GM19035 (cell line): ENCODE measurements around the gene MAGT1.
A peak's percentile ranks its signal among the peaks of the same experiment; 100 is the strongest.
"Not testable (repeated sequence)": the region's sequence is repeated elsewhere in the genome, so short reads cannot be mapped to it uniquely, and the experiment has no call there.

Experiments used
- ATAC-seq: cut with Tn5 transposase; IDR thresholded peaks from one replicate; pipeline ENCODE4 v1.9.1; 2021; ENCODE audit not compliant: unreplicated experiment

The MAGT1 gene

GRCh38 chrX:77875372-77875771 lies 19.9 kb downstream of the MAGT1 start:
- no peak for ATAC-seq

DNA sequence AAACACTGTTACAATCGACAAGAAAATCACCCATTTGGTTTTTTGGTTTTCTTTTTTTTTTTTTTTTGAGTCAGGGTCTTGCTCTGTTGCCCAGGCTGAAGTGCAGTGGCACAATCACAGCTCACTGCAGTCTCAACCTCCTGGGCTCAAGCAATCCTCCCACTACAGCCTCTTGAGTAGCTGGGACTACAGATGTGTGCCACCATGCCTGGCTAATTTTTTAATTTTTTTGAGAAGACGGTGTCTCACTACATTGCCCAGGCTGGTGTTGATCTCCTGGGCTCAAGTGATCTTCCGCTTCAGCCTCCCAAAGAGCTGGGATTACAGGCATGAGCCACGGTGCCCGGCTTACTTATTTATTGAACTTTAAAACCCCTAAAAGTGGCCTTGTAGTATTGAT lies 63.7 kb downstream of the MAGT1 start:
- ATAC-seq = not testable (repeated sequence)

GRCh38 chrX:77821989-77822388 lies 73.2 kb downstream of the MAGT1 start:
- not testable (repeated sequence) for ATAC-seq

DNA sequence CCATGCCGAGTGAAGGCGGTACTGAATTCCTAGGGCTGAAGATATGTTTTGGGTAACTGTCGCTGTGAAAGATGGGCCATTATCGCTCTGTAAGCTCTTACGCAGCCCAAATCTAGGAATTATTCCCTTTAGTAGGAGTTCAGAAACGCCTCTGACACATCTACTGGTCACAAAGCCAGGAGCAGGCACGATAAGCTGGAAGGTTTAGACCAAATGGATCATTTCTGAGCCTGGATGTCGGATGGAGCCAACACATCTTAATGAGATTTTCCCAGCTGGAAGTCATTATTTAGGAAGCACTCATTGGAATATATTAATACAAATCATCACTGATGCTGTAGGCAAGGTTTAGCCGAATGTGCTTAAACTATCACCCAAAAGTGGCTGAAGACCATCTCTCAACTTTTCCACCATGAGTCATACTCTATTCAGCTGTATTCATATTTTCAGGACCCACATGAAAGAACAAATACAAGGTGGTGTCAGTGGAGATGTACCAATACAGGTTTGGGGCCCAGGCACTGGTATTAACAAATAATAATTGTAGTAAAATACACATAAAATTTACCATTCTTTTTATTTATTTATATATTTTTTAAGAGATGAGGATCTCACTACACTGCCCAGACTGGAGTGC lies 75.0 kb downstream of the MAGT1 start:
- ATAC-seq = no peak

DNA sequence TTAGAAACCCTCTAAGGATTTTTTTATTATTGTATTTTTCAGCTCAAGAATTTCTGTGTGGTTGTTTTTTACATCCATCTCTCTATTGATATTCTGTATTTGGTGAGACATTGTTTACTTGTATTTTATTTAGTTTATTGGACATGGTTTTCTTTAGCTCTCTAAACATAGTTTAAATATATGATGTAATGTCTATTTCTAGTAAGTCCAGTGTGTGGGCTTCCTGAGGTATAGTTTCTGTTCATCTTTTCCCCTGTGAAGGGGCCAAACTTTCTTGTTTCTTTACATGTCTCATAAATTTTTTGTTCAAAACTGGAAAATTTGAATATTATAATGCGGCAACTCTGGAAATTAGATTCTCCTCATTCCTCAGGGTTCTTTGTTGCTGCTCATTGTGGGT lies 81.0 kb downstream of the MAGT1 start:
- ATAC-seq = no peak

- no peak for ATAC-seq
Measured at GRCh38 chrX:77802201-77802600, 93.0 kb downstream of the MAGT1 start.

GRCh38 chrX:77795124-77795523 lies 100.1 kb downstream of the MAGT1 start:
- ATAC-seq = no peak

DNA sequence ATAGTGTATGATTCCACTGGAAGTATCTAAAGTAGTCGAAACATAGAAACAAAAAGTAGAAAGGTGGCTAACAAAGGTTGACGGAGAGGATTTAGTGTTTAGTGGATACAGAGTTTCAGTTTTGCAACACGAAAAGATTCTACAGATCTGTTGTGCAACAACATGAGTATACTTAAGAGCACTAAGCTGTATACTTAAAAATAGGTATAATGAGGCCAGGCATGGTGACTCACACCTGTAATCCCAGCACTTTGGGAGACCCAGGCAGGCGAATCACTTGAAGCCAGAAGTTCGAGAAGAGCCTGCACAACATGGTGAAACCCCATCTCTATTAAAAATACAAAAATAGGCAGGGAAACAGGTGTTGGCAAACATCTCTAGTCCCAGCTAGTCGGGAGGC lies 101.3 kb downstream of the MAGT1 start:
- no peak for ATAC-seq

DNA sequence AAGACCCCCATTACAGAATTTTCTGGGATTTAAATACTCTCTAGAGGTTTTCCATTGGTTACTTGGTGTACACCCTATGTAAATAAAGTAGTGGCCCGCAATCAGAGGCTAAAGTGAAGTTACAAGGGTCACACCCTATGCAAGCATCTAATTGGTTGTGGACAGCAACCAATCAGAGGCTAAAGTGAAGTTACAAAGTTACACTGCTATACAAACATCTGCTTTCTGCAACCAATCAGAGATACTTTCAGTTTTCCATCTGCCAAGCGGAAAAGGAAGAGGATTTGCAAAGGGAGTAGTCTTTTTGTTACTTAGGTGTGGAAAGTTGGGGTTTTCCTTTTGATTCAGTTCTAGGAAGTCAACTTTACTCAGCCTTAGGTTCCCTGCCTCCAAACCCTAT lies 107.2 kb downstream of the MAGT1 start:
- ATAC-seq = no peak

GRCh38 chrX:77786365-77786680 lies 108.9 kb downstream of the MAGT1 start:
- peak; percentile 20 for ATAC-seq

DNA sequence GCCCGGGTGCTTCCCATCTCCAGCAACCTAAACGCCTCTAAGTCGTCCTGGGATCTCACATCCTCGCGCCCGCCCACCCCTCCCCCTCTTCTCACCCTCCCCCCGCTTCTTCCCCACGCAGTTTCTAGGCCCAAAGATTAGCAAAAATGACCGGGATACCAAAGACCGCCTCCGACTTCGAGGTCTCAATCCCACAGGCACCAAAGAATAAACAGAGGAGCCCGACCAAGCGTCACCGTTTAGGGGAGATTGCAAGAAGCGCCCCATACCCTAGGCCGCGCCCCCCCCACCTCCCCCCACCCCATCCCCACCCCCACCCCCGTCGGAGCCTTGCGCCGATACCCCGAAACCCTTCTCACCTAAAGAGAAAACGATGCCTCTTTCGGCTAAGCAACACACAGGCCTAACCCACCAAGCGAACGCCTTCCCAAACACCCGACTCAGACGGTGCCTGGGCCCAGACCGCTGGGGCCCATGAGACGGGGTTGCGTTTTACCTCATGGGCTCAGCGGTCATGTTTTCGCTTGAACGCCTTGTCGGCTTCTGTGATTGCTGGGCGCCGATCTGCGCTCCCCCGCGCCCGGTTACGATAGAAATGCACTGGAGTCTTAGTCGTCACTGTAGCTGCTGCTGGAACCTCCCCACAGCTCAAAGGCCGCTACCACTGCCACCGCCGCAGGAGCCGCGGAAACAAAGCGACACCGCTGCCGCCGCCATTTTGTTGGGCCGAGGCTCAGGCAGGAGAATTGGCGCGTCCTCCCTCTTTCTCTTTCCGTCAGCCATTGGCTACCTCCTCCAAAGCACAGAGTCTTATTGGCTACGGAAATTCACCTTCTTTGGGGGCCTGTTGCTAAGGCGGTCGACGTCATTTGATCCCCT lies 109.5 kb downstream of the MAGT1 start, which contains the start of gene ATRX:
TSS of gene ATRX (minus strand) at position 731 of the 879 bp plus-strand sequence. CDS start at position 516, 215 bp downstream.
- peak; percentile 97 for ATAC-seq

GRCh38 chrX:77779695-77780094 lies 115.5 kb downstream of the MAGT1 start:
- ATAC-seq = no peak

DNA sequence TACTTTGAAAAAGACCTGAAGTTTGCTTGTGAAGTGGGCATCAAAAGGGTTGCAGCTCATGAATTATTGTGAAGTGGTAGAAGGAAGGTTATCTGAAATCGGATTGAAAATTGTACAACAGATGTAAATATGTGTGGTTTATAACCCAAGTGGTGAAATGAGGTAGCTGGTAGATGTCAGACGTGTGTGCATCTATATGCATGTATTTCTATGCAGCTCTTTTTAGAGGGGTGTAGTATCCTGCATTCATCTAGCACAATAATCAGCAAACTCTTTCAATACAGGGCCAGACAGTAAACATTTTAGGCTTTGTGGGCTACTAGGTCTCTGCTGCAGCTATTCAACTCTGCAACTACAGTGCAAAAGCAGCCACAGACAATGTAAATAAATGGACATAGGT lies 118.6 kb downstream of the MAGT1 start:
- no peak for ATAC-seq
